Measurements from ENCODE around the gene DPT. TPM values are rescaled to one million over a fixed set of nuclear protein-coding genes. Genes with fewer than 3 reads are reported as not detected.

DPT gene
- total RNA-seq, 4 donors from 2014 or later, result 0.34 to 65.8 (median 3.4) TPM

DNA sequence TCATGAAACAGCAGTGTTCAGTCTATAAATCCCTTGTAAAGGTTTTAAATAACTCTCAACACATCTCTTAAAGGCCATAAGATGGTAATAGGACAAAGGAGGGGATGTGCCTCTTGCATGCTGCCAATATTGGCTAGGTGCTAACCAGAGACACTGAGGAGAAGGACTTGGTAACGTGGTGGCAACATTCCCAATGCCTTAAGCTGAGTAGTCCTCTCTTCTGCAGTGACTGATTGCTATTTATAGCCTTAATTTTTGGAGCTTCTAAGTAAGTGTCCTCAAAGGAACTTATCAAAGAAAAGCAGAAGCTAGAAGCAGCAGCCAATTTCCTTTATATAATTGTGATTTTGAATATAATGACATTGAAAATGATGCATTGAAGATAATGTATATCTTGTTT is 63.0 kb downstream of the DPT start:
- no peaks in the 10 kb centered on the region for H3K27me3 ChIP-seq
- no peaks in the 10 kb centered on the region for H3K9me3 ChIP-seq
- H3K36me3 ChIP-seq, result no peaks in the 10 kb centered on the region
- TF ChIP-seq, protein P1, sequence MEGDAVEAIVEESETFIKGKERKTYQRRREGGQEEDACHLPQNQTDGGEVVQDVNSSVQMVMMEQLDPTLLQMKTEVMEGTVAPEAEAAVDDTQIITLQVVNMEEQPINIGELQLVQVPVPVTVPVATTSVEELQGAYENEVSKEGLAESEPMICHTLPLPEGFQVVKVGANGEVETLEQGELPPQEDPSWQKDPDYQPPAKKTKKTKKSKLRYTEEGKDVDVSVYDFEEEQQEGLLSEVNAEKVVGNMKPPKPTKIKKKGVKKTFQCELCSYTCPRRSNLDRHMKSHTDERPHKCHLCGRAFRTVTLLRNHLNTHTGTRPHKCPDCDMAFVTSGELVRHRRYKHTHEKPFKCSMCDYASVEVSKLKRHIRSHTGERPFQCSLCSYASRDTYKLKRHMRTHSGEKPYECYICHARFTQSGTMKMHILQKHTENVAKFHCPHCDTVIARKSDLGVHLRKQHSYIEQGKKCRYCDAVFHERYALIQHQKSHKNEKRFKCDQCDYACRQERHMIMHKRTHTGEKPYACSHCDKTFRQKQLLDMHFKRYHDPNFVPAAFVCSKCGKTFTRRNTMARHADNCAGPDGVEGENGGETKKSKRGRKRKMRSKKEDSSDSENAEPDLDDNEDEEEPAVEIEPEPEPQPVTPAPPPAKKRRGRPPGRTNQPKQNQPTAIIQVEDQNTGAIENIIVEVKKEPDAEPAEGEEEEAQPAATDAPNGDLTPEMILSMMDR (IDR thresholded peaks at IDR 0.05), result no peak
- TF ChIP-seq POLR2A (IDR thresholded peaks at IDR 0.05), result no peak
- no peak overlapping the region for H3K27ac ChIP-seq
- no peak overlapping the region for H3K4me3 ChIP-seq
- intact Hi-C loops (cut with DNase I), result no loop called here
- DNase-seq, result no peak
- no peaks in the 10 kb centered on the region for H3K4me1 ChIP-seq
- 60 to 91% methylated on average over 1 of the region's 1 CpG for WGBS, 2 donors

DNA sequence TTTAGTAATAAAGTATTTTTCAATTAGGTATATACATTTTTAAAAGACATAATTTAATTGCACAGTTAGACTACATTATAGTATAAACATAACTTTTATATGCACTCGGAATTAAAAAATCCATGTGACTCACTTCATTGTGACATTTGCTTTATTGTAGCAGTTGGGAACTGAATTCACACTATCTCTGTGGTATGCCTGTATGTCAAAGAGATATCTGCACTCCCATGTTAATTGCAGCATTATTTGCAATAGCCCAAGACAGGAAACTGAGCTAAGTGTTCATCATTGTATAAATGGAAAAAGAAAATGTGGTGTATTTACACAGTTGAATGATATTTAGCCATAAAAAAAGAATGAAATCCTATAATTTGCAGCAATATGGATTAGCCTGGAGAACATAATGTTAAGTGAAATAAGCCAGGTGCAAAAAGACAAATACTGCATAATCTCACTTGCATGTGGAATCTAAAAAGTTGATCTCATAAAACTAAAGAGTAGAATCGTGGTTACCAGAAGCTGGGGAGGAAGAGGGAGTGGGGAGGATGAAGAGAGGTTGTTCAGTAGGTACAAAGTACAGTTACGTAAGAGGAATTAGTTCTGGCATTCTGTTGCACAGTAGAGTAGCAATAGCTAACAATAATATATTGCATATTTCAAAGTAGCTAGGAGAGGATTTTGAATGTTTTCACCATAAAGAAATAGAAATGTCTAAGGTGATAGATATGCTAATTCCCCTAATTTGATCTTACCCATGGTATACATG is 64.8 kb downstream of the DPT start:
- H3K27ac ChIP-seq, result no peak overlapping the region
- TF ChIP-seq, protein P1 (IDR thresholded peaks at IDR 0.05), result no peak
- TF ChIP-seq POLR2A (IDR thresholded peaks at IDR 0.05), result no peak
- intact Hi-C loops (cut with DNase I), result no loop called here
- 33 to 42% methylated on average over 3 of the region's 3 CpGs for WGBS, 2 donors
- no peaks in the 10 kb centered on the region for H3K36me3 ChIP-seq
- H3K27me3 ChIP-seq, result no peaks in the 10 kb centered on the region
- H3K9me3 ChIP-seq, result no peaks in the 10 kb centered on the region
- no peak overlapping the region for H3K4me3 ChIP-seq
- no peak for DNase-seq
- H3K4me1 ChIP-seq, result no peaks in the 10 kb centered on the region

DNA sequence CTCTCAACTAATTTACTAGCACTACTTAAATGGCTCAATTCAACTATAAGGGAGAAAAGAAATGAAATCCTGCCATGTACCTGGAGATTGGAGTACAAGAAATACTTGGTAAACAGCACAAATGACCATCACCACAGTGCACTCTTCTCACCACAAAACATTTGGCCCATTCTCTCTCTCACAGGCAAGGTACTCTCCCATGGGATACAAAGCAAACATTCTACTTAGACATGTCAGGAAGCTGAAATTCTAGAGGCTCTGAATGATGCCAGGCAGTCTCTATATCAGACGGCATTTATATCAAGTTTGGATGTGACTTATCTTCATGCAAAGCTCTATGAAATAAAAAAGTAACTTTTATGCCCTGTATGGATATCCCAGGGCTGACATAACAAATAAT is 72.5 kb downstream of the DPT start:
- TF ChIP-seq, protein P1 (IDR thresholded peaks at IDR 0.05), result no peak
- TF ChIP-seq POLR2A (IDR thresholded peaks at IDR 0.05), result no peak
- Histone ChIP-seq H3K4me3 (no peak overlapping the region), H3K27ac (no peak overlapping the region), H3K27me3 (no peaks in the 10 kb centered on the region), H3K4me1 (no peaks in the 10 kb centered on the region), H3K9me3 (no peaks in the 10 kb centered on the region), H3K36me3 (no peaks in the 10 kb centered on the region)
- WGBS, 2 donors, result 75 to 79% methylated on average over 1 of the region's 1 CpG
- DNase-seq, result no peak
- intact Hi-C loops (cut with DNase I), result no loop called here

DNA sequence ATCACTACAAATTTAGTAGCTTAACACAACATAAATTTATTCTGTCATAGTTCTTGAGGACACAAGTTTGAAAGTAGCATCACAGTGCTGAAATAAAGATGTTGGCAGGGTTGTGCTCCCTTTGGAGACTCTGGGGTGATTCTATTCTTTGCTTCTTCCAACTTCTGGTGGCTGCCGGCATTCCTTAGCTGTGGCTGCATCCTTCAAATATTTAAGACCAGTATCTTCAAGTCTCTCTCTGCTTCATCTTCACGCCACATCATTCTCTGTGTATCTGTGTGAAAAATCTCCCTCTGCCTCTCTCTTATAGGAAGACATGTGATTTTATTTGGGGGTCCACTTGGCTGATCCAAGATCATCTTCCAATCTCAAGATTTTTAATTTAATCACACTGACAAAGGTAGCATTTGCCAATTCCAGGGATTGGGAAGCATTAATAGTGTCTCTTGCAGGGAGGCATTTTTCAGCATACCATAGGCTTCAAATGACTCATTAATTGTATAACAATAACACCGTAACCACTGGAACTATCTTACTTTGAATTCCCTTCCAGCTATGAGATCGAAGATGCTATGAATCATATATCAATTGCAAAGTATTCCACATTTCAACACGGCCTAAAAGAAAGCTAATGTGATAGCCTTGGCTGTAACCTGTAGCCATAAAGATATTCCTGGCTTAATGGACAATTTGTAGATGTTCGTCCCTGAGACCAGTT is 74.6 kb downstream of the DPT start:
- Histone ChIP-seq H3K27me3 (no peaks in the 10 kb centered on the region), H3K9me3 (no peaks in the 10 kb centered on the region), H3K27ac (no peak overlapping the region), H3K4me3 (no peak overlapping the region), H3K36me3 (no peaks in the 10 kb centered on the region), H3K4me1 (no peaks in the 10 kb centered on the region)
- TF ChIP-seq, protein P1 (IDR thresholded peaks at IDR 0.05), result no peak
- no peak for TF ChIP-seq POLR2A (IDR thresholded peaks at IDR 0.05)
- 47 to 51% methylated on average over 6 of the region's 6 CpGs for WGBS, 2 donors
- DNase-seq, result no peak
- intact Hi-C loops (cut with DNase I), result no loop called here

DNA sequence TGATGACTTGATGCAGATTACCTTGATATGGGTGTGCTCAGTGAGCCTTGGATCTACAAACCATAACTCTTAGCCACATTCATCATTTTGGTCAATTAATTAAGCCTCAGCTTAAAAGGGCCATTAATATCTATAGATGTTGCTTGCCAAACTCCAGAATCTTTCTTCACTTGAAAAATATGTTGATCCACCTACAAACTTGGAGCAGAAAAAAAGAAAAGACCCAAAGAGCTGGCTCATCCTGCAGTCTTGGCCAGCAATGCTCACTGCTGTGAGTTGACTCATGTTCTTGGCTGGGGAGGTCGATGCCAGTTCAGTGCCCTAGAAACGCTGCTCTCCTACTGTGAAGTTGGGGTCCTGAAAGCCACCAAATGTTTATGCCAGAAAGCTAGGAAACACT is 75.4 kb downstream of the DPT start:
- no peaks in the 10 kb centered on the region for H3K9me3 ChIP-seq
- no peaks in the 10 kb centered on the region for H3K36me3 ChIP-seq
- H3K4me3 ChIP-seq, result no peak overlapping the region
- H3K27me3 ChIP-seq, result no peaks in the 10 kb centered on the region
- no peak for TF ChIP-seq POLR2A (IDR thresholded peaks at IDR 0.05)
- TF ChIP-seq, protein P1 (IDR thresholded peaks at IDR 0.05), result no peak
- DNase-seq, result no peak
- H3K27ac ChIP-seq, result no peak overlapping the region
- 35 to 39% methylated on average over 2 of the region's 2 CpGs for WGBS, 2 donors
- intact Hi-C loops (cut with DNase I), result no loop called here
- no peaks in the 10 kb centered on the region for H3K4me1 ChIP-seq

Measured in esophagus squamous epithelium (tissue), 5 donors.